Gastroesophageal sphincter (tissue), 4 donors: ENCODE results near the gene SPEG. TPM values are rescaled to one million over a fixed set of nuclear protein-coding genes. Genes with fewer than 3 reads are reported as not detected.
"Not testable (repeated sequence)": the region's sequence is repeated elsewhere in the genome, so short reads cannot be mapped to it uniquely, and the experiment has no call there.

Experiments
- ATAC-seq: fragments of 150-250 bp; one replicate; pipeline ENCODE4 v1.9.1; 2016; ENCODE audit warnings: mild to moderate bottlenecking, moderate library complexity
- H3K27ac ChIP-seq, 4 donors: fragments of 200-600 bp; sonication (generic) in 3 of 4; 1 replicate in 3 of 4; 2 replicates in 1 of 4; pipeline ENCODE4 v1.5.1; 2016 to 2019
- H3K27me3 ChIP-seq: fragments of 200-600 bp; sonication (generic); one replicate; pipeline ENCODE4 v1.5.1; 2019
- H3K36me3 ChIP-seq, 2 donors: fragments of 200-600 bp; sonication (generic); one replicate each; pipeline ENCODE4 v1.5.1; 2019; ENCODE audit warnings: control low read depth in 1 of 2
- H3K4me1 ChIP-seq, 3 donors: fragments of 200-600 bp; sonication (generic); 1 replicate in 2 of 3; 2 replicates in 1 of 3; pipeline ENCODE4 v1.5.1; 2016 to 2019; ENCODE audit warnings: control low read depth in 2 of 3
- H3K4me3 ChIP-seq, 2 donors: fragments of 200-600 bp; sonication (generic); one replicate each; pipeline ENCODE4 v1.5.1; 2019; ENCODE audit warnings: mild to moderate bottlenecking in 1 of 2, moderate library complexity in 1 of 2
- H3K9me3 ChIP-seq, 3 donors: fragments of 200-600 bp; sonication (generic); one replicate each; pipeline ENCODE4 v1.5.1; 2017 to 2019; ENCODE audit warnings: control low read depth in 2 of 3
- CTCF ChIP-seq, 4 experiments: fragments of 200-600 bp in 2 of 4; fragments of 450-650 bp in 2 of 4; sonication (generic) in 1 of 4; IDR thresholded peaks; one replicate each; pipeline ENCODE4 v1.5.1; 2017 to 2019; ENCODE audit warnings: antibody characterized with exemption in 4 of 4, mild to moderate bottlenecking in 2 of 4, moderate library complexity in 2 of 4
- EP300 ChIP-seq: sonication (generic); formaldehyde crosslinking; IDR thresholded peaks from one replicate; pipeline ENCODE4 v1.6.1; 2017; ENCODE audit warnings: antibody characterized with exemption, mild to moderate bottlenecking
- POLR2A ChIP-seq, 2 donors: fragments of 450-650 bp; IDR thresholded peaks; one replicate each; pipeline ENCODE4 v1.6.1; 2017; ENCODE audit warnings: antibody characterized with exemption in 2 of 2, mild to moderate bottlenecking in 2 of 2, moderate library complexity in 1 of 2
- POLR2AphosphoS5 ChIP-seq: sonication (generic); formaldehyde crosslinking; IDR thresholded peaks from one replicate; pipeline ENCODE4 v1.6.1; 2017; ENCODE audit warnings: antibody characterized with exemption
- WGBS, 2 donors: methylation state at CpG; one replicate each; pipeline ENCODE4 v1.1.5; 2018; ENCODE audit warnings: low coverage in 1 of 2; 5-methylcytosine and 5-hydroxymethylcytosine counted together
- total RNA-seq, 4 donors: library from RNA; depleted of rRNA; stranded (reverse); fragments of >200 nt; gene quantifications; one replicate each; pipeline ENCODE4 v1.1.0, GENCODE V29; 2016

The SPEG gene
- total RNA-seq, 4 donors from 2014 or later: 90.2 to 307 (median 214) TPM

GRCh38 chr2:219404954-219405353 lies 29.7 kb upstream of the SPEG start:
- peak; percentile 45 for ATAC-seq
- H3K4me3 ChIP-seq: peak overlapping the region in 1 of 2 donors; percentile 2
- no peaks in the 10 kb centered on the region for H3K9me3 ChIP-seq
- no peaks in the 10 kb centered on the region for H3K27me3 ChIP-seq
- H3K4me1 ChIP-seq: peaks cover 5 to 79% (median 13%) of the 10 kb centered on the region in 3 donors
- peak overlapping the region; percentile 91 to 95 (median 92) for H3K27ac ChIP-seq
- no peaks in the 10 kb centered on the region for H3K36me3 ChIP-seq
- TF ChIP-seq POLR2A (IDR thresholded peaks at IDR 0.05): peak; percentile 10 to 12
- no peak for TF ChIP-seq POLR2AphosphoS5
- TF ChIP-seq CTCF (IDR thresholded peaks at IDR 0.05): no peak
- TF ChIP-seq EP300: no peak
- WGBS, 2 donors: no CpG with 5 or more reads among the region's 7 CpGs

DNA sequence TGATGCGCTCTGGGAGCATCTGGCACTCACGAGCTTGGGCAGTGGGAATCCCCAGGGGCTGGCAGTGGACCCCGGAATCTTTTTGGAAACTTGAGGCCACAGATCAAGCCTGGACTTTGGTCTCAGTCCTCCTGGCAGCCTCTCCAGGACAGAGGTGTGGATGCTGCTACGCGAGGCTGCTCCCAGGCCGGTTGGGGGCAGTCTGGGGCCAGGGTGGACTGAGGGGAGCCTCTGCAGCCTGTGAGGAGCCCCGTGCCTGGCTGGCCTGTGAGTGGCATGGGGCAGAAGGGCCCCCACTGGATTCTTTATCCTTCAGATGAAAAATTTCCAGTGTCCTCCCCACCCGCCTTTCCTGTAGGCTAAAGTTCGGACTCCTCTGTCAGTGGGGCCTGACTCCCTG lies 29.2 kb upstream of the SPEG start:
- H3K4me1 ChIP-seq: peaks cover 5 to 84% (median 13%) of the 10 kb centered on the region in 3 donors
- H3K4me3 ChIP-seq: peak overlapping the region in 1 of 2 donors; percentile 2
- peak overlapping the region; percentile 91 to 95 (median 92) for H3K27ac ChIP-seq
- no peaks in the 10 kb centered on the region for H3K27me3 ChIP-seq
- no peaks in the 10 kb centered on the region for H3K9me3 ChIP-seq
- TF ChIP-seq EP300 (no peak), POLR2AphosphoS5 (peak; percentile 59), POLR2A (IDR thresholded peaks at IDR 0.05) (no peak), CTCF (IDR thresholded peaks at IDR 0.05) (peak in 3 of 4 experiments; percentile 54 to 76 (median 55))
- H3K36me3 ChIP-seq: no peaks in the 10 kb centered on the region
- ATAC-seq: peak; percentile 68
- 30% methylated on average over 2 of the region's 9 CpGs; no CpG with 5 or more reads in 1 of the 2 donors for WGBS, 2 donors

DNA sequence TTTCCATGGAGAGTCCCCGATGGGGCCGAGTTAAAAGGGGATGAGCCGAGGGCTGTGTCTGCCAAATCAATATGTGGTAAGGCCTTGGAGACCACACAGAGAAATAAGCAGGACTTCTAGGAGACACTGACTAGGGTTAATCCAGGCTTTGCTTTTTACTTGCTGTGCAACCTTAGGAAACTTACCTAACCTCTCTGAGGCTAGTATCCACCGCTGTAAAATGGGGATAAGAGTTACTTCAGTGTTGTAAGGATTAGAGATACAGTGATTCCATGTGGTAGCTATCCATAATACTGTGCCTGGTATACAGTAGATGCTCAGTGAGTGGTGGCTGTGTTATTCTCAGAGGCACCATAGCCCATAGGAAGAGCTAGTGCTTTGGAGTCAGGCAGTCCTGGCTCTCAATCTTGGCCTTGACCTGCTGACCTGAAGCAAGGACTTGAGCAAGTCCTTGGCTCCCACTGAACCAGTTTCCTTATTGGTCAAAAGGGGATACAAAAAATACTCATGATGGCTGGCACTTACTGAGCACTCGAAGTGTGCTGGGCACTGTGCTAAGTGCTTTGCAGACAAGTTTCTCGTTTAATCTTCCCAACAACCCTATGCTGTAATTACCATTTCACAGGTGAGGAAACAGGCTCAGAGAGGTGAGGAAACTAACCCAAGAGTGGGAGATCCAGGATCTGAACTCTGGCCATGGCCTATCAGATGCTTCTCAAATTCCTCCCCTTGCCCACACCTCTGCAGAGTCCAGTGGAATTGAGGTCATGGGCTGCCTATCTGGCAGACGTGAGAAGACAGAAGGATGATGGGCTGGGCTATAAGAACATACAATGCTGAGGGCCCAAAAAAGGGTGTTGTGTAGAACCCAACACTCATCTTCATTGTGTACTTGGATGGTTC lies 28.4 kb upstream of the SPEG start:
- Histone ChIP-seq H3K4me1 (peaks cover 5 to 85% (median 13%) of the 10 kb centered on the region in 3 donors), H3K4me3 (no peak overlapping the region), H3K27me3 (no peaks in the 10 kb centered on the region), H3K27ac (peak overlapping the region; percentile 91 to 95 (median 92)), H3K36me3 (no peaks in the 10 kb centered on the region), H3K9me3 (no peaks in the 10 kb centered on the region)
- TF ChIP-seq POLR2A (IDR thresholded peaks at IDR 0.05): no peak
- no peak for TF ChIP-seq EP300
- no peak for TF ChIP-seq POLR2AphosphoS5
- no peak for TF ChIP-seq CTCF (IDR thresholded peaks at IDR 0.05)
- peak; percentile 0 for ATAC-seq
- WGBS, 2 donors: 63 to 77% methylated on average over 5 to 6 of the region's 7 CpGs

DNA sequence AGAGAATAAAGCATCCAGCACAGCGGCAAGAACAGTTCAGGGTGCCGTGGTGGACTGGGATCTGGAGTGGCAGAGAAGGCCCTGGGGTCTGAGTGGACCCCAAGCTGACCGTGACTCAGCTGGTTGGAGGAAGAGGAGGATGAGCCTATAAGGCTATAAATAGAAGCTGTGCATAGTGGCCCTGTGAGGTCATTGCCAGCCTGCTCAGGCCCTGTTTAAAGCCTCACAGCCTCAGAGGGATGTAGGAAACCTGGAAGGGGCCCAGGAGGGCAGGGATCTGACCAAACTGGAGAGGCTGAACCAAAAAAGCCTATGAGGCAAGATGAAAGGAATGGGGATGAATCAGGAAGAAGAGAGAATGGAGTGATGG lies 27.8 kb upstream of the SPEG start:
- Histone ChIP-seq H3K4me1 (peaks cover 5 to 85% (median 13%) of the 10 kb centered on the region in 3 donors), H3K27me3 (no peaks in the 10 kb centered on the region), H3K27ac (peak overlapping the region; percentile 91 to 95 (median 92)), H3K36me3 (no peaks in the 10 kb centered on the region), H3K9me3 (peaks cover 0 to 3% (median 0%) of the 10 kb centered on the region in 3 donors), H3K4me3 (no peak overlapping the region)
- ATAC-seq: peak; percentile 82
- TF ChIP-seq POLR2A (IDR thresholded peaks at IDR 0.05): no peak
- TF ChIP-seq EP300: peak; percentile 51
- peak; percentile 75 for TF ChIP-seq POLR2AphosphoS5
- 53 to 60% methylated on average over 3 of the region's 3 CpGs for WGBS, 2 donors

DNA sequence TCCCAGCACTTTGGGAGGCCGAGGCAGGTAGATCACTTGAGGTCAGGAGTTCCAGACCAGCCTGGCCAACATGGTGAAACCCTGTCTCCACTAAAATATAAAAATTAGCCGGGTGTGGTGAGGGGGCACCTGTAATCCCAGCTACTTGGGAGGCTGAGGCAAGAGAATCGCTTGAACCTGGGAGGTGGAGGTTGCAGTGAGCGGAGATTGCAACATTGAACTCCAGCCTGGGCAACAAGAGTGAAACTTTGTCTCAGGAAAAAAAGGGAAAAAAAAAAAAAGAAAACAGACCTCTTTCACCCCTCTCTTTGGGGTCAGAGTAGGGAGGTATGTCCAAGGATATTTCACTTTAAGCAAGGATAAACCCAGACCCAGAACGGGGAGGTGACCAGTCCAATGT lies 27.3 kb upstream of the SPEG start:
- not testable (repeated sequence) for H3K4me3 ChIP-seq, H3K27me3 ChIP-seq, H3K9me3 ChIP-seq, H3K36me3 ChIP-seq, ATAC-seq
- Histone ChIP-seq H3K4me1 (peaks cover 5 to 82% (median 13%) of the 10 kb centered on the region in 3 donors), H3K27ac (peak overlapping the region; percentile 91 to 95 (median 92))
- 73 to 85% methylated on average over 3 to 5 of the region's 5 CpGs for WGBS, 2 donors

GRCh38 chr2:219408204-219408603 lies 26.4 kb upstream of the SPEG start:
- Histone ChIP-seq H3K27me3 (no peaks in the 10 kb centered on the region), H3K27ac (peak overlapping the region; percentile 91 to 95 (median 92)), H3K4me1 (peaks cover 5 to 74% (median 13%) of the 10 kb centered on the region in 3 donors), H3K9me3 (peaks cover 0 to 4% (median 0%) of the 10 kb centered on the region in 3 donors), H3K4me3 (no peak overlapping the region), H3K36me3 (no peaks in the 10 kb centered on the region)
- WGBS, 2 donors: 19 to 33% methylated on average over 3 to 4 of the region's 5 CpGs
- ATAC-seq: no peak
- TF ChIP-seq POLR2AphosphoS5 (no peak), EP300 (no peak), CTCF (IDR thresholded peaks at IDR 0.05) (no peak), POLR2A (IDR thresholded peaks at IDR 0.05) (no peak)
